Left forelimb (tissue), 1 donor: ENCODE data around the gene ENO2.

ENCODE experiments used
- DNase-seq: peaks from one replicate; pipeline ENCODE4 v3.0.0-alpha.2; 2018; ENCODE audit warnings: low spot score

The ENO2 gene

DNA sequence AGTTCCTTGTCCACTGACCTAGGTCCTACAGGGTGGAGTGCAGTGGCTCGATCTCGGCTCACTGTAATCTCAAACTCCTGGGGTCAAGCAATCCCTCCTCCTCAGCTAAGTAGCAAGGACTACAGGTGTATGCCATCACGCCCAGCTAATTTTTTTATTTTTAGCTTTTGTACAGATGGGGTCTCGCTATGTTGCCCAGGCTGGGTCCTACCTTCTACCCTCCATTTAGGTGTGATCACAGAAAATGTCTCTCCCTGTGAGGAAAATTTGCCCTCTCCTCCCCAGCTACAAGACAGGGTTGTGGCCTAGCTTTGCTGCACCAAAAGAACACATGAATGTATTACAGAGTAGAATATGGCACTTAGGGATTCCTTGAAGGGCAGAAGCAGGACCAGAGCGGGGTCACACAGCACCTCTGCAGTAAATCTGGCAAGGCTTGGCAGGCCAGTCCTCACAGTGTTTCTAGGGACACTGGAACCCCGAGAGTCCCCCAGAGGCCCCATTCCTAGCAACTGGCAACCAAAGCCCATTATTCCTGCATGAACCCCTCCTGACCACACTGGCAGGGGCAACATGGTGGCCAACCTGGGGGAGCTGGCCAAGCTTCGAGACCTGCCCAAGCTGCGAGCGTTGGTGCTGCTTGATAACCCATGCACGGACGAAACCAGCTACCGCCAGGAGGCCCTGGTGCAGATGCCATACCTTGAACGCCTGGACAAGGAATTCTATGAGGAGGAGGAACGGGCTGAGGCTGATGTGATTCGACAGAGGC lies 2.0 kb upstream of the ENO2 start:
- no peak for DNase-seq

DNA sequence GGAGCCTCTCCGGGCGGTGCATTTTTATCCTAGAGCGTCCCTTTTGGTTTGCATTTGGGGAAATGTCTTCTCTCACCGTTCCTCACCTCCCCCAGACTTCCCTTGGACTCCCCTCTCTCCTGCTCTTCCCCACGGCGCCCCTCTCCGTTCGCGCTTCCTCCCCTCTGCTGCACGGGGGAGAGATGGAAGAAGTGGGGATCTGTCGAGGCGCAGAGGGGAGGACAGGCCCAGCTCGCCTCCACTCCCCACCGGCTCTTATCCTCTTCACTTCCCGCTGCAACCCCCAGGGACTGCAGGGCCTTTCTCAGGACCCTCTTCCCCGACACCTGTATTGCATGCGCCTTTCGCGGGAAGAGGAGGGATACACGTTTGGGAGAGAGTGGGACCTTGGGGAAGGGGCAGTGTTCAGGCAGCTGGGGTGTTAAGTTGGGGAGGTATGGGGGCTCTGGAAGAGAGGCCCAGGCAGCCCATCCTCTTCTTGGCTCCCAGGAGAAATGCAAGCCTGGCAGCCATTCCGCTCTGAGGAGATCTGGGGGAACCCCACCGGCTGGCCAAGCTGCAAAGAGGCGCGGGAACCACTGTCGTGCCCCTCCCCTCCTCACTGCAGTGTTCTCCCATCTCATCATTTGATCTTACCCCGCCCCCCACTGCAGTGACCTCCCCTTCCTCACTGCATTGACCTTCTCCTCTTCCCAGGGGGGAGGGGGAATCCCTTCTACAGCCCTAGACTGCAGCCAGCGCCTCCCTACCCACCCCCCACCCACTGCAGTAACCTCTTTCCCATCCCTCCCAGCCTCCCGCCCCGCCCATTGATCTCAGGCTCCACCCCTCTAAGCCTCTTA lies 788 bp downstream of the ENO2 start:
- DNase-seq = no peak

DNA sequence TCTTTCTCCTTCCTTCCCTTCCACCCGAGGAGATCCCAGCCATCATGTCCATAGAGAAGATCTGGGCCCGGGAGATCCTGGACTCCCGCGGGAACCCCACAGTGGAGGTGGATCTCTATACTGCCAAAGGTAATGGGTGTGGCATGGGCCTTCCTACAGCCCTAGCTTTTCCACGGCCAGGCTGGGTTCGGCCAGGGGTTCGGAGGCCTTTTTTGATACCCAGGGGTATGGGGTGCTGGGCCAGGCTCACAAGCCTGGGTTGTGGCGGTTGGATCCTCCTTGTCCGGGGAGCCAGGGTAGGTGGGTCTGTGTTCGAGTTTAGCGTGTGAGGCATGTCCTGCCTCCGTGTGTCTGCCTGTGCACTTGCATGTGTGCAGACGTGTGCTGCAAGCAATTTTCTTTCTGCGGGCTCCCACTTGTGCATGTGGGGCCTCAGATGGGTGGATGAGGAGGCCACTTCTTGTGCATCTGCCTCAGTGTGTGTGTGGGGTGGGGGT lies 1.5 kb downstream of the ENO2 start:
- DNase-seq = no peak

DNA sequence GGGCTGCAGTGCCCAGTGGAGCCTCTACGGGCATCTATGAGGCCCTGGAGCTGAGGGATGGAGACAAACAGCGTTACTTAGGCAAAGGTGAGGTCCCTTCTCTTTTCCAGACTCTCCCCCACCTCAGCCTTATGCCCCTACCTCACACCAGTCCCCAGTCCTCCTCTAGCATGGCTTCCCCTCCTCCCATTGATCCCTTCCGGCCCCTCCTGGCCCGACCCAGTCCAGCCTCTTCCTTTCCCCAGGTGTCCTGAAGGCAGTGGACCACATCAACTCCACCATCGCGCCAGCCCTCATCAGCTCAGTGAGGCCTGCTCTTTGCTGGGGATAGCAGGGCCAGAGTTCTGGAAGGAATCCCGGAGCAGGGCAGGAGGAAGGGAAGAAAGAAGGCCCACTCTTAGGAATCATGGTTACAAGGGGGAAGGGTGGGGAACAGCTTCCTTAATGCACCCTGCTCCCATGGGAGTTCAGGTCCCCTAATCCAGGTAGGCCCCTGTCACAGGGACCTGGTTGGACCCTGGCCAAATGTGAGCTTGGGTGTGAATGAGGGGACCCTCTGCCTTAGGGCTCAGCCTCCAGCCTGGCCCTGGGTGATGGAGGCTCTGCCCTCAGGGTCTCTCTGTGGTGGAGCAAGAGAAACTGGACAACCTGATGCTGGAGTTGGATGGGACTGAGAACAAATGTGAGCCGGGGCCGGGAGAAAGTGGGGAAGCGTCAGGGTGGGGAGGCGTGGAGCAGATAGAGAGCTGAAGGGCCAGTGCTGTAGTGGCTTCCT lies 2.2 kb downstream of the ENO2 start:
- no peak for DNase-seq

DNA sequence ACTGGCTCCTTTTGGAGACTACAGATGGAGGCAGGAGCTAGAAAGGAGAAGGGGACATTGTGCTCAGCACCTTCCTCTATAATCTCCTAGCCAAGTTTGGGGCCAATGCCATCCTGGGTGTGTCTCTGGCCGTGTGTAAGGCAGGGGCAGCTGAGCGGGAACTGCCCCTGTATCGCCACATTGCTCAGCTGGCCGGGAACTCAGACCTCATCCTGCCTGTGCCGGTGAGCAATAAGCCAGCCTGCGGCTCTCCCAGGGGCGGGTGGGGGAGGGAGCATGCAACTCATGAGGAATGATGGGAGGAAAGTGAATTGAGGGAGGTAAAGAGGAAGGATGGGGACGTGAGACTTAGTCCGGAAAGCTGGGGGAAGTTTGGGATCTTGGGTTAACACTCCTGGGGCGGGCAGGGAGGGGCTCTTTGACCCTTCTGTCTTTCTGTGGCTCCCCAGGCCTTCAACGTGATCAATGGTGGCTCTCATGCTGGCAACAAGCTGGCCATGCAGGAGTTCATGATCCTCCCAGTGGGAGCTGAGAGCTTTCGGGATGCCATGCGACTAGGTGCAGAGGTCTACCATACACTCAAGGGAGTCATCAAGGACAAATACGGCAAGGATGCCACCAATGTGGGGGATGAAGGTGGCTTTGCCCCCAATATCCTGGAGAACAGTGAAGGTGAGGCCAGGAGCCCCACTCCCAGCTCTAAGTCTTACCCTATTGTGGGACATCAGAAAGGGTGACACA lies 3.3 kb downstream of the ENO2 start:
- no peak for DNase-seq

DNA sequence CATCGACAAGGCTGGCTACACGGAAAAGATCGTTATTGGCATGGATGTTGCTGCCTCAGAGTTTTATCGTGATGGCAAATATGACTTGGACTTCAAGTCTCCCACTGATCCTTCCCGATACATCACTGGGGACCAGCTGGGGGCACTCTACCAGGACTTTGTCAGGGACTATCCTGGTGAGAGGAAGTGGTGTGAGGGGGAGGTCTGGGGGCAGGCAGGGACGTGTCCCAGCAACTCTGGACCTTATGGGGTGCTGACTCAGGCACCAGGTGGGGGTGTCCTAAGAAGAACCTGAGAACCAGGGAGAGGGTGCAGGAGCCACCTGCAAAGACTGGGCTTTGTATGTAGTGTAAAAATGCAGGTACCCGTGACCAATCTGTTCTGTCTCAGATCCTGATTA lies 5.2 kb downstream of the ENO2 start:
- DNase-seq = no peak

DNA sequence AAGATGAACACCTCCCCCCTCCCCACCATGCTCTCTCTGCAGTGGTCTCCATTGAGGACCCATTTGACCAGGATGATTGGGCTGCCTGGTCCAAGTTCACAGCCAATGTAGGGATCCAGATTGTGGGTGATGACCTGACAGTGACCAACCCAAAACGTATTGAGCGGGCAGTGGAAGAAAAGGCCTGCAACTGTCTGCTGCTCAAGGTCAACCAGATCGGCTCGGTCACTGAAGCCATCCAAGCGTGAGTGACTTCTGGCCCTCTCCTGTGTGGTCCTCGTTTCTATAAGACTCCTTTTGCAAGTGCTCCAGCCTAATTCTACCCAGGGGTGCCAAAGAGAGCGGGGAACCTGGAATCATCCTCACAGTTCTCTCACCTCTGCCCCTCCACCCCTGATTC lies 7.2 kb downstream of the ENO2 start:
- DNase-seq = no peak

DNA sequence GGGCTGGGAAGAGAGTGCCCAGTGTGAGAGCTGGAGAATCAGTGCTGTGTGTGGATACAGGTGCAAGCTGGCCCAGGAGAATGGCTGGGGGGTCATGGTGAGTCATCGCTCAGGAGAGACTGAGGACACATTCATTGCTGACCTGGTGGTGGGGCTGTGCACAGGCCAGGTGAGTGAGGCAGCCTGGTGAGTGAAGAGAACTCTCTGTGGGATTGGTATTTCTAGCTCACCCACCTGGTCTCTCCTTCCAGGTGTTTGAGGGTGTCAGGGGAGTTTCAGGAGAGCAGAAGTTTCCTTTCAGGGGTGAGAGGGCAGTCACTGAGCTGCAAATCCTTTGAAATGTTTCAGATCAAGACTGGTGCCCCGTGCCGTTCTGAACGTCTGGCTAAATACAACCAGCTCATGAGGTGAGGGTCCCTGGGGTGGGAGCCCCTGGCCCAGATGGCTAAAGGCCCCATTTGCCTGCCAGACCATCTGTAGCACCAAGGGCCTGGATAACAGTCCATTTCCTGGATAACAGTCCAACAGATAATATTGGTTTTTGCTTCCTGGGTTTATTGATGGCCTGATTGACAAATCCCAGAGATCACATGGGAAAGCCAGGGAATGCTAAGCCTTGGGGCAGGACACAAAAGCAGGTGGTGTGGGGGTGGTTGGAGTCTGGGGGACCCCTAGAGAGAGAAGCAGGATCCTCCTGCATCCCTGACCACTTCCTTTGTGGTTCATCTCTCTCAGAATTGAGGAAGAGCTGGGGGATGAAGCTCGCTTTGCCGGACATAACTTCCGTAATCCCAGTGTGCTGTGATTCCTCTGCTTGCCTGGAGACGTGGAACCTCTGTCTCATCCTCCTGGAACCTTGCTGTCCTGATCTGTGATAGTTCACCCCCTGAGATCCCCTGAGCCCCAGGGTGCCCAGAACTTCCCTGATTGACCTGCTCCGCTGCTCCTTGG lies 7.9 kb downstream of the ENO2 start:
- no peak for DNase-seq

DNA sequence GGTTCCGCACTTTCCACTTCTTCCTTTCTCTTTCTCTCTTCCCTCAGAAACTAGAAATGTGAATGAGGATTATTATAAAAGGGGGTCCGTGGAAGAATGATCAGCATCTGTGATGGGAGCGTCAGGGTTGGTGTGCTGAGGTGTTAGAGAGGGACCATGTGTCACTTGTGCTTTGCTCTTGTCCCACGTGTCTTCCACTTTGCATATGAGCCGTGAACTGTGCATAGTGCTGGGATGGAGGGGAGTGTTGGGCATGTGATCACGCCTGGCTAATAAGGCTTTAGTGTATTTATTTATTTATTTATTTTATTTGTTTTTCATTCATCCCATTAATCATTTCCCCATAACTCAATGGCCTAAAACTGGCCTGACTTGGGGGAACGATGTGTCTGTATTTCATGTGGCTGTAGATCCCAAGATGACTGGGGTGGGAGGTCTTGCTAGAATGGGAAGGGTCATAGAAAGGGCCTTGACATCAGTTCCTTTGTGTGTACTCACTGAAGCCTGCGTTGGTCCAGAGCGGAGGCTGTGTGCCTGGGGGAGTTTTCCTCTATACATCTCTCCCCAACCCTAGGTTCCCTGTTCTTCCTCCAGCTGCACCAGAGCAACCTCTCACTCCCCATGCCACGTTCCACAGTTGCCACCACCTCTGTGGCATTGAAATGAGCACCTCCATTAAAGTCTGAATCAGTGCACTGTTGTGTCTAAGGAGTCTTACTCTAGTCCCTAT lies 8.8 kb downstream of the ENO2 start:
- no peak for DNase-seq

DNA sequence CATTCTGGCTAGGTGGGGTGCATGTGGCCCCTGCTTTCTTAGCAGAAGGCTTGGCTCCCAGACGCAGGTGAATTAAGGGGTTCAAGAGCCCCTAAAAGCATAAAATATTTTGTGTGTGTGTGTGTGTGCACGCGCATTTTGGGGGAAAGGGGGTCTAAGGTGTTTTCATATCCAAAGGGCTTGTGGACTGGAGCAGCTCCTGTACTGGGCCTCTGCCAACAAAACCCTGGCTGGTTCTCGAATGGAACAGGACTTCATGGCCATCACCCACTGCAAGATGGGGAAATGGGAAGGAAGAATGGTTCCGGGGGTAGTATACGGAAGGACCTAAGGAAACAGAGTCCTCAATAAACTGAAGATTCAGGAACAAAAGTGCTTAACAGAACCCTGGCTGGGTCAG lies 9.5 kb downstream of the ENO2 start:
- no peak for DNase-seq

DNA sequence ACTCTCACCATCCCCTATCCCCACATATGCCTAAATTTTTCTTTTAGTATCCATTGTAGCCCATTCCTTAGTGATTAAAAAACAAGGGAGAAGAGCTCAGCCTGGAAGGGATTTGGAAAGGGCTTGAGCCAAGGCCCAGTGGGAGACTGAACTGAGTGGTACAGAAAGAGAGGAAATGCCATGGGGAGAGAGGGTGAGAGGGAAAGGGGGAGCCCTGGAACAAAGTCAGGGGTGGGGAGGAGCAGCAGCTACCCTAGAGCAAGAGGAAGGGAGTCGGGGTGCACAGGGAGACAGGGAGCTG lies 10.8 kb downstream of the ENO2 start:
- no peak for DNase-seq

DNA sequence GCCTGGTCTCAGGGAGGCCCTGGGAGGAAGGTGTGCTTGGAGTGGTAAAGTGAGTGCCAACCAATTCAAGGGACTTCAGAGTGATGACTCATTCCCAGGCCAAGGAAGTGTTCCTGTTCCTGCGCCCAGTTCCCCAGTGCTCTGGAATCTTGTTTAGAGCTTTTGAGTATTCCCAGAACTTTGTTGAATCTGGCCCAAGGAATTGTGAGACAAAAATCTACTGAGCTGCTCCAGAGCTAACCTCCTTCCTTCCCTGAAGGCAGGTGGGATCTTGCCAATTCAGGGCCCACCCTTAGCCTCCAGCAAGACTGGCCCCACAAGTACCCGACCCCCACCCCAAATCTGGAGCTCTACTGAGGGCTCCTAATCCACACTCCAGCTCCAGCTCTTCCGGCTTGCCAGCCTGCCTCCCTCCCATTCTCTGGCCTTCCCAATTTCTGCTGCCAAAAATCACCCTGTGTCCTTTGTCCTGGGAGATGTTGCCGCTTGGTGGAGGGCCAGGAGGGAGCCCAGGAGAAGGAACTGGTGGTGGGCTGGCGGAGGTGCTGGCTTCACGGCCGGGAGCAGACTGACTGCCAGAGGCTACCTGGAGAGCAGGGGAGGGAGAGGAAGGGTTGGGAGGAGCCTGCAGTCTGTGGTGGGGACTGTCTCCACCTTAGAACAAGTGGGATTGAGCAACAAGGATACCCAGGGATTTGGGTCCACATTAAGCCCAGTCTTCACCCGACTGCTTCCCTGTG lies 11.3 kb downstream of the ENO2 start:
- DNase-seq = peak; percentile 81

DNA sequence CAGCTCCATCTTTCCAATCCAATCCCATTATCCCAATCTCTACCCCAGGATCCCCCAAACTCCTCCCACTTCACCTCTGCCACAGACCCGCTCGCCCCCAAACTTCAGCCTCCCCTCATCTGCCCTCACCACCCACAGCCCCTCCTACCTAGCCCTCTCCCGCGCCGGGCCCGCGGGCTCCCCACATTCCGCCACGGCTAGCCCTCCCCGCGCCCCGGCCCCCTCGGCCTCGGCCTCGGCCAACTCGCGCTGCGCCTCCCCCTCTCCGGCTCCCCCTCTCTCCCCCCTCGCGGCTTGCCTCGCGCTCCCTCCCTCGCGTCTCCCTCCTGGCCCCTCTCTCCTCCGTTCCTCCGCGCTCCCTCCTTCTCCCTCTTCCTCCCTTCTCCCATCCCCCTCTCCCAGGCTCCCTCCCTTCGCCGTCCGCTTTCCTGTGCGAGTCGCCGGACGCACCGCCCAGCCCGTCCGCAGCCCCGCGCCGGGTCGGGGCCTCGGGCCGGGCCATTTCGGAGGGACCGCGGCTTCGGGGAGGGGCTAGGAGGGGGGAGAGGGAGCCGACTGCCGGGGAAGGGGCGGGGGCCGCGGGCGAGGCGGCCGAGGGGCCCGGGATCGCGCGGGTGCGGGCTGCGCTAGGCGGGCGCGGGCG lies 13.1 kb downstream of the ENO2 start, which contains the start of gene ATN1:
Gene ATN1 (plus strand): TSS at position 581 of the 643 bp plus-strand sequence. CDS start 6,043 bp downstream, outside the sequence.
- DNase-seq = peak; percentile 93

DNA sequence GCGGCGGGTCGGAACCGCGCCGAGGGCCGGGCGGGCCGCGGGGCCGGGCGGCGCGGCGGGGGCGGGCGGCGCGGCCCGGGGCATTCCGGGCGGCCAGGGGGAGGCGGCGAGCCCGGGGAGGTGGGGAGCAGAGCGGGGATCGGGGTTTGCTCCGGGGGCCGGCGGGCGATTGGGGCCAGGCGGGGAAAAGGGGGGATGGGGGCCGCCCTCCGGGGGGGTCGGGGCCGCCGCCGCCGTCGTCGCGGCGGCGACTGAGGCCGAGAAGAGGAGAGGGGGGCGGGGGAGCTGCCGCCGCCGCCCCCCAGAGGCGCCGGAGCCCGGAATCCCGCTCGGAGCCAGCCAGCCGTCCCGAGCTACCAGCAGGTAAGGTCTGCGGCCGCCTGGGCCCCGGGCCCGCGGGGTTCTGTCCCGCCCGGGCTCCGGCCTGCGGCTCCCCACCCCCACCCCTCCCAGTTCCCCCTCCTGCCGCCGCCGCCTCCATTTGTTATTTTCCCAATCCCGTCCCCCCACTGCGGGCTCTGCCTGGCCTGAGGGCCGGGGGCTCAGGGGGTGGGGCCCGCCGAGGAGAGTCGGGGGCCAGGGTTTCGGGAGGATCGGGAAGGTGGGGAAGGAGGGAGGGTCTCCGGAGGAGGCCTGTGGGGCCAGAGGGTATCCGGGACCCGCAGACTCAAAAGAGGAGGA lies 13.8 kb downstream of the ENO2 start:
- DNase-seq = no peak

DNA sequence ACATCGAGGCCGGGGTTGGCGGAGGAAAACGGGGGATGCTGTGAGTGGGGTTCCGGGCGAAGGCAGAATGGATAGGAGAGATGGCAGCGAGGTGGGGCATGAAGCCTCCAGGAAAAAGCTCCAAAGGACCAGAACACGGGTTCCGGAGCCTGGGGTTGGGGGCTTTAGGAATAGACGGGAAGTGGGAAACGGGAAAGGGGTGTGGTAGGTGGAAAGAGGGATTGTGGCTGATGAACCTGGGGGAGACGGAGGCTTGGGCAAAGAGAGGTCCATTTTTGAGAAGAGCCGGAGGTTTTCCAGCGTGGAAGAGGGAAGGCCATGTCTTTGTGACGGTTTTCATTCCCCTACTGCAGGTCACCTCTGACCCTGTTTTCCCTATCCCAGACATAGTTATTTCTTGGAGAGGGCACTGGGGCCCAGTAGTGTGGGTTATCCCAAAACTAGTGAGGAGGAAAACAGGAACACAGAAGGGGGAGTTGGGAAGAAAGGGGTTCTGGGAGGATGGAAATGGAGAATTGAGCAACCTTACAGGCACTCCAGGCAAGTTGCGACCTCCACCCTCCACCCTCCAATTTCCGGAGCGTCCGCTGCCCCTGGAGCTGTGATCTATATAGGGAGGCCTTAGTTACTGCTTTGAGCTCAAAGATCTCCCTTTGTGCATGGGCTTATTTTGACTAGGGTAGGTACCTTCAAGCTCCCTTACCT lies 14.5 kb downstream of the ENO2 start:
- DNase-seq = no peak

DNA sequence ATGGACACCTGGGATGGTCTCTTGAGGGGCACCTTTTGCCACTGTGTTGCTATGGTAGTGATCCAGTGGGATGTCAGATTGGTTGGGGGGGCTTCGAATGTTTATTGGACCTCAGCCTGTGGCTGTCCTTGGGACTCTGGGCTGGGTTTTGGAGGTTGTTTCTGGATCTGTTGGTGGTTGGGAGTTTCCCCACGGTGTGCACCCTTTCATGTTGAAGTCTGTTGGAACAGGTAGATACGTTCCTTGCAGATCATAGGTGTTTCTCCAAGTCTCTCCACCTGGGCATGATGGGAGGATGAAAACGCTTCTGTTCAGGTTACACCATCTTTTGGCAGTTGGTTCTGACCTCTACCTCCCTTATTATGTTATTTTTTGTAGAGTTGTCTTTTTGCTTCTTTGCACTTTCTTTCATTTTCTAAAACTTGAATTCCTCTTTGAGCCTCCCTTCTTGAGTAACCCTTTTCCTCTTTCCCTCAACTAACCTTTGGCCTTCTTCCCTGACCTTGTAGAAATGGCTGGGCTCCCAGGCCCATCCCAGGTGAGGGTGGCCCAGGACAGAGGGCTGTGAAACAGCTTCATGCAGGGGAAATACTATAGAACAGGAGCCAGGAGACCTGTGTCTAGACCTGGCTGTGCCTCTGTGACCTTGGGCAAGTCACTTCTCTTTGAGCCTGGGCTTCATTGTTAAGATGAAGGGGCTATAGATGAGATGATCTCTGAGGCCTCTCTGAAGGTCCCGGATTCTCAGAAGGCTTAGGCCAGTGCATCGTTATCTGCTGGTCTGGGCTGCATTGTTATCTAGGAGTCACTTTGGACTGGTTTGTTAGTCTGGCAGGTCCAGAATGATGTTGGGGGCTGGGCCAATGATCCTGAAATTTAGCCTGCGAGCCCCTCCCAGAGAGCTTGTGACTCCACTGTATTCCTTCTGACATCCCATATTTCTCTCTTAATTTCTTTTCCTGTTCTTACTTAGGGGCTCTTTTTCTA lies 15.4 kb downstream of the ENO2 start:
- DNase-seq = no peak
